WI38 (cell line): ENCODE results near the gene GOLIM4.
A peak's percentile ranks its signal among the peaks of the same experiment; 100 is the strongest.
"Not testable (repeated sequence)": the region's sequence is repeated elsewhere in the genome, so short reads cannot be mapped to it uniquely, and the experiment has no call there.

Source experiments
- H3K4me3 ChIP-seq: 2 replicates; pipeline ENCODE4 v1.5.1; 2011; ENCODE audit warnings: low read depth, mild to moderate bottlenecking, control low read depth, low read length
- CTCF ChIP-seq: IDR thresholded peaks from 2 replicates; pipeline ENCODE4 v1.5.1; 2012; ENCODE audit warnings: low read depth, mild to moderate bottlenecking, control low read depth, low read length

The GOLIM4 gene

GRCh38 chr3:168095611-168096209 is at the start of gene GOLIM4:
GOLIM4 (minus strand) TSS chr3:168095924; CDS start chr3:168095285, 639 bp downstream.
- peak within 1 kb of the TSS; percentile 76 for H3K4me3 ChIP-seq

DNA sequence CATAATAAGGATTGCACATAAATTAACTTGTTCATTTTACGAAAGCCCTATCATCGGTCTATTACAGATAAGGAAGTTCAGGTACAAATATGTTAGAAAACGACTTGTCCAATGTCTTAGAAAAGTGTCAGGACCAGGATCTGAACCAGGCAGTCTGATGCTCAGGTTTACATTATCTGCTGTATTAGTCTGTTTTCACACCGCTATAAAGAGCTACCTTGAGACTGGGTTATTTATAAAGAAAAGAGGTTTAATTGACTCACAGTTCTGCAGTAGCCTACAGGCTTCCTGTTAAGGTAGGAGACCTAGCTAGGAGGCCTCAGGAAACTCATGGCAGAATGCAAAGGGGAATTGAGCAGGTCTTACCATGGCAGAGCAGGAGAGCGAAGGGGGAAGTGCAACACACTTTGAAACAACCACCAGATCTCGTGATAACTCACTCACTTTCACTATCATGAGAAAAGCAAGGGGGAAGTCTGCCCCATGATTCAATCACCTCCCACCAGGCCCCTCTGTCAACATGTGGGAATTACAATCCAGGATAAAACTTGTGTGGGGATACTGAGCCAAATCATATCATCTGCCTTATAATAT is 45.8 kb upstream of the GOLIM4 start:
- no peak for TF ChIP-seq CTCF
- H3K4me3 ChIP-seq = no peak overlapping the region

More at GRCh38 chr3:168095611-168096209, at the start of gene GOLIM4:
- no peak for TF ChIP-seq CTCF

DNA sequence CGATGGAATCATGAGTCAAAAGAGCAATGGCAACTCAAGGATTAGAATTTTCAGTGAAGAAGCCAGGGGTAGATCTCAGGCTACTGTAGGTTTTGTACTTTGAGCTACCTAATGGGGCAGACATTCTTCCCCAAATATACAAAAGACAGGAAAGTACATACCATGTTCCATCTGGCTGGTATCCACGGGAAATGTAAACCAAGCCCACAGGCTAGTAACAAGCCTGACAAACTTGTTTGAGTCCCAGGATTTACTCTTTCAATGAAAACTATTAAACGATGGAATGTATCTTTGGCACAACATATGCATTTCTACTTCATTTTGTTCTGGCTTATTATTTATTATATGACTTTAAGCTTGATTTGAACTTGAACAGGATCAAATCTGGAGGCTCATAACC is 44.2 kb upstream of the GOLIM4 start:
- TF ChIP-seq CTCF = no peak
- no peak overlapping the region for H3K4me3 ChIP-seq

- no peak overlapping the region for H3K4me3 ChIP-seq
- no peak for TF ChIP-seq CTCF
Observed at GRCh38 chr3:168138421-168138820, 42.7 kb upstream of the GOLIM4 start.

DNA sequence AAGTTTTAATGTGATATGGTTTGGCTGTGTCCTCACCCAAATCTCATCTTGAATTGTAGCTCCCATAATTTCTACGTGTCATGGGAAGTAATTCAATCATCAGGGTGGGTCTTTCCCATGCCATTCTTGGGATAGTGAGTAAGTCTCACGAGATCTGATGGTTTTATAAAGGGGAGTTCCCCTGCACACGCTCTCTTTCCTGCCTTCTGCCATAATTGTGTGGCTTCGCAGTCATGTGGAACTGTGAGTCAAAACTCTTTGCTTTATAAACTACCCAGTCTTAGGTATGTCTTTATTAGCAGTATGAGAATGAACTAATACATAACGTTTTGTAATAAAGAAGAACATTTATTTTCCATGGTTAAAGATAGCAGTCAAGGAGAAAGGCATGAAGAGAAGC is 39.2 kb upstream of the GOLIM4 start:
- no peak overlapping the region for H3K4me3 ChIP-seq
- no peak for TF ChIP-seq CTCF

- not testable (repeated sequence) for H3K4me3 ChIP-seq
Observed at GRCh38 chr3:168130250-168130649, 34.5 kb upstream of the GOLIM4 start.

GRCh38 chr3:168128463-168128862 is 32.7 kb upstream of the GOLIM4 start:
- not testable (repeated sequence) for H3K4me3 ChIP-seq

- H3K4me3 ChIP-seq = no peak overlapping the region
- no peak for TF ChIP-seq CTCF
Observed at GRCh38 chr3:168127466-168127865, 31.7 kb upstream of the GOLIM4 start.
